ENCODE results near the gene MLH1. TPM values are rescaled to one million over a fixed set of nuclear protein-coding genes. Genes with fewer than 3 reads are reported as not detected.

MLH1 gene
- total RNA-seq, 1 experiment from 2014 or later: 47.2 TPM

GRCh38 chr3:37064747-37065146 lies 71.4 kb downstream of the MLH1 start:
- Mint-ChIP-seq H3K9me3 (no peaks in the 10 kb centered on the region), H3K4me3 (no peak overlapping the region), H3K36me3 (peaks cover 10% of the 10 kb centered on the region; the same call in 1 of the 2 replicates), H3K4me1 (no peaks in the 10 kb centered on the region), H3K27me3 (ENCODE audit: low read depth) (no peaks in the 10 kb centered on the region), H3K27ac (no peak overlapping the region)
- DNase-seq (ENCODE audit: low spot score) (no peak), ATAC-seq (no peak)
- ChIA-PET CTCF (no interaction called here), POLR2A (no interaction called here)
- TF ChIP-seq HMGXB4 (CRISPR knock-in tag; IDR thresholded peaks at IDR 0.05): no peak
- no peak for TF ChIP-seq SMAD3 (CRISPR knock-in tag; IDR thresholded peaks at IDR 0.05; ENCODE audit: borderline replicate concordance)
- no peak for TF ChIP-seq USF1 (CRISPR knock-in tag; IDR thresholded peaks at IDR 0.05)
- TF ChIP-seq SP1 (CRISPR knock-in tag; conservative IDR thresholded peaks at IDR 0.05): no peak
- TF ChIP-seq CTCF (IDR thresholded peaks at IDR 0.05): no peak
- TF ChIP-seq MYBL2 (CRISPR knock-in tag; IDR thresholded peaks at IDR 0.05): no peak
- no peak for TF ChIP-seq ZNF138 (CRISPR knock-in tag; conservative IDR thresholded peaks at IDR 0.05)
- TF ChIP-seq FOXK1 (CRISPR knock-in tag; IDR thresholded peaks at IDR 0.05): no peak
- no peak for TF ChIP-seq MLX (CRISPR knock-in tag; IDR thresholded peaks at IDR 0.05)
- TF ChIP-seq ZNF121 (CRISPR knock-in tag; IDR thresholded peaks at IDR 0.05): no peak
- no peak for TF ChIP-seq TEAD4 (CRISPR knock-in tag; IDR thresholded peaks at IDR 0.05)
- no peak for TF ChIP-seq ZNF532 (CRISPR knock-in tag; IDR thresholded peaks at IDR 0.05; ENCODE audit: borderline replicate concordance)
- TF ChIP-seq GRHL2 (CRISPR knock-in tag; IDR thresholded peaks at IDR 0.05; ENCODE audit: insufficient replicate concordance, severe bottlenecking): no peak
- TF ChIP-seq AR (CRISPR knock-in tag; IDR thresholded peaks at IDR 0.05): no peak

All from WTC11 (cell line).